GM18499 (cell line): ENCODE data around the gene KLHL41.

ENCODE experiments used
- ATAC-seq: cut with Tn5 transposase; IDR thresholded peaks from one replicate; pipeline ENCODE4 v1.9.1; 2021; ENCODE audit warnings: moderate number of reproducible peaks; ENCODE audit not compliant: insufficient read depth, unreplicated experiment

The KLHL41 gene

GRCh38 chr2:169509298-169509885 lies at the start of gene KLHL41:
KLHL41 (plus strand) TSS chr2:169509702; CDS start chr2:169509779, 77 bp downstream.
- no peak for ATAC-seq

- no peak for ATAC-seq
These were observed 48.4 kb upstream of the KLHL41 start for GRCh38 chr2:169461143-169461542.

- no peak for ATAC-seq
These were observed 46.4 kb upstream of the KLHL41 start for GRCh38 chr2:169462896-169463695.

GRCh38 chr2:169464466-169464865 lies 45.0 kb upstream of the KLHL41 start:
- ATAC-seq = no peak

- ATAC-seq = no peak
These were observed 44.6 kb upstream of the KLHL41 start for GRCh38 chr2:169464882-169465281.

GRCh38 chr2:169468841-169469240 lies 40.7 kb upstream of the KLHL41 start:
- no peak for ATAC-seq

- no peak for ATAC-seq
These were observed 39.4 kb upstream of the KLHL41 start for GRCh38 chr2:169469952-169470572.

- no peak for ATAC-seq
These were observed 37.3 kb upstream of the KLHL41 start for GRCh38 chr2:169472249-169472648.

- ATAC-seq = no peak
These were observed 33.0 kb upstream of the KLHL41 start for GRCh38 chr2:169476459-169476858.

GRCh38 chr2:169478339-169478738 lies 31.2 kb upstream of the KLHL41 start:
- ATAC-seq = no peak

- ATAC-seq = no peak
These were observed 30.7 kb upstream of the KLHL41 start for GRCh38 chr2:169478745-169479256.

- peak; percentile 66 for ATAC-seq
These were observed 30.0 kb upstream of the KLHL41 start, which contains the start of gene BBS5 for GRCh38 chr2:169479257-169480078. BBS5 (plus strand) TSS chr2:169479494; CDS start chr2:169479554, 60 bp downstream.

- ATAC-seq = no peak
These were observed 29.4 kb upstream of the KLHL41 start for GRCh38 chr2:169480079-169480465.

- ATAC-seq = no peak
These were observed 23.8 kb upstream of the KLHL41 start for GRCh38 chr2:169485650-169486138.

GRCh38 chr2:169486487-169486886 lies 23.0 kb upstream of the KLHL41 start:
- ATAC-seq = no peak

- ATAC-seq = no peak
These were observed 18.7 kb upstream of the KLHL41 start for GRCh38 chr2:169490834-169491233.

GRCh38 chr2:169491378-169491777 lies 18.1 kb upstream of the KLHL41 start:
- ATAC-seq = no peak

- ATAC-seq = no peak
These were observed 16.1 kb upstream of the KLHL41 start for GRCh38 chr2:169493360-169493759.

- no peak for ATAC-seq
These were observed 14.1 kb upstream of the KLHL41 start for GRCh38 chr2:169495310-169495928.

- no peak for ATAC-seq
These were observed 4.9 kb upstream of the KLHL41 start for GRCh38 chr2:169504651-169505050.
